ENCODE results near the gene CD36.

Gene CD36

GRCh38 chr7:80600046-80600445 lies 38.4 kb upstream of the CD36 start:
- Histone ChIP-seq H3K27ac (ENCODE audit: low read depth, low read length, poor library complexity, severe bottlenecking) (no peak overlapping the region), H3K27me3 (ENCODE audit: insufficient read depth, low read length) (no peaks in the 10 kb centered on the region), H3K79me2 (ENCODE audit: insufficient read depth, low read length) (no peaks in the 10 kb centered on the region), H3K36me3 (ENCODE audit: insufficient read depth, low read length) (no peaks in the 10 kb centered on the region), H2AFZ (ENCODE audit: low read length) (no peak overlapping the region), H3K9me2 (ENCODE audit: low read depth, low read length) (no peaks in the 10 kb centered on the region), H3K9me3 (ENCODE audit: low read length) (no peaks in the 10 kb centered on the region), H3F3A (ENCODE audit: insufficient read depth, low read length) (no peaks in the 10 kb centered on the region), H3K4me2 (ENCODE audit: low read length) (no peak overlapping the region), H4K20me1 (ENCODE audit: insufficient read depth, low read length) (no peaks in the 10 kb centered on the region), H3K4me1 (ENCODE audit: insufficient read depth, low read length, severe bottlenecking) (no peaks in the 10 kb centered on the region), H3K9ac (ENCODE audit: low read length) (no peak overlapping the region), H3K4me3 (ENCODE audit: low read depth, low read length, poor library complexity, severe bottlenecking) (no peak overlapping the region)
- TF ChIP-seq EZH2 (IDR thresholded peaks at IDR 0.05; ENCODE audit: borderline replicate concordance, low read length) = no peak
- TF ChIP-seq, protein P1, sequence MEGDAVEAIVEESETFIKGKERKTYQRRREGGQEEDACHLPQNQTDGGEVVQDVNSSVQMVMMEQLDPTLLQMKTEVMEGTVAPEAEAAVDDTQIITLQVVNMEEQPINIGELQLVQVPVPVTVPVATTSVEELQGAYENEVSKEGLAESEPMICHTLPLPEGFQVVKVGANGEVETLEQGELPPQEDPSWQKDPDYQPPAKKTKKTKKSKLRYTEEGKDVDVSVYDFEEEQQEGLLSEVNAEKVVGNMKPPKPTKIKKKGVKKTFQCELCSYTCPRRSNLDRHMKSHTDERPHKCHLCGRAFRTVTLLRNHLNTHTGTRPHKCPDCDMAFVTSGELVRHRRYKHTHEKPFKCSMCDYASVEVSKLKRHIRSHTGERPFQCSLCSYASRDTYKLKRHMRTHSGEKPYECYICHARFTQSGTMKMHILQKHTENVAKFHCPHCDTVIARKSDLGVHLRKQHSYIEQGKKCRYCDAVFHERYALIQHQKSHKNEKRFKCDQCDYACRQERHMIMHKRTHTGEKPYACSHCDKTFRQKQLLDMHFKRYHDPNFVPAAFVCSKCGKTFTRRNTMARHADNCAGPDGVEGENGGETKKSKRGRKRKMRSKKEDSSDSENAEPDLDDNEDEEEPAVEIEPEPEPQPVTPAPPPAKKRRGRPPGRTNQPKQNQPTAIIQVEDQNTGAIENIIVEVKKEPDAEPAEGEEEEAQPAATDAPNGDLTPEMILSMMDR (IDR thresholded peaks at IDR 0.05; ENCODE audit: low read length) = no peak

DNA sequence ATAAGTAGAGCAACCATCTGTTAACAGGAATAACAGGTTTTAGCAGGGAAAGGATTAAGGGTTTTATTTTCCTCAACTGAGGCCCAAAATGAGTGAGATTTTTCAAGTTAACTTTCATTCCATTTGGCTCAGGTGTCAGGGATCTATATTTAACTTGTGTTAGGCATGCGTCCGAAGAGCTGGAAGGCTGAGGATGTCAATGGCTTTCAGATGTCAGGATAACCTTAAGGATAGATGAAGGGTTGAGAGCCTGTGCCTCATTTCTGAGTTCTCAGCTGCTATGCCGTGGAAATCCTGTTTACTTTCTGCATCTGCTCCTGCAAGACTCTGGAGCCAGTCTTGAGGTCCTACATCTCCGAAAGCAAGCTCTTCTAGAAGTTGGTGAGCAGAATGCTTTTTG lies 36.4 kb upstream of the CD36 start:
- H3K27ac ChIP-seq (ENCODE audit: low read depth, low read length, poor library complexity, severe bottlenecking) = no peak overlapping the region
- H3K4me1 ChIP-seq (ENCODE audit: insufficient read depth, low read length, severe bottlenecking) = no peaks in the 10 kb centered on the region
- no peaks in the 10 kb centered on the region for H3F3A ChIP-seq (ENCODE audit: insufficient read depth, low read length)
- no peak overlapping the region for H3K4me2 ChIP-seq (ENCODE audit: low read length)
- TF ChIP-seq EZH2 (IDR thresholded peaks at IDR 0.05; ENCODE audit: borderline replicate concordance, low read length) = no peak
- TF ChIP-seq, protein P1 (IDR thresholded peaks at IDR 0.05; ENCODE audit: low read length) = no peak
- H3K9ac ChIP-seq (ENCODE audit: low read length) = no peak overlapping the region
- H3K79me2 ChIP-seq (ENCODE audit: insufficient read depth, low read length) = no peaks in the 10 kb centered on the region
- H3K27me3 ChIP-seq (ENCODE audit: insufficient read depth, low read length) = no peaks in the 10 kb centered on the region
- no peak overlapping the region for H3K4me3 ChIP-seq (ENCODE audit: low read depth, low read length, poor library complexity, severe bottlenecking)
- H3K9me2 ChIP-seq (ENCODE audit: low read depth, low read length) = no peaks in the 10 kb centered on the region
- no peaks in the 10 kb centered on the region for H3K36me3 ChIP-seq (ENCODE audit: insufficient read depth, low read length)
- H3K9me3 ChIP-seq (ENCODE audit: low read length) = no peaks in the 10 kb centered on the region
- no peak overlapping the region for H2AFZ ChIP-seq (ENCODE audit: low read length)
- no peaks in the 10 kb centered on the region for H4K20me1 ChIP-seq (ENCODE audit: insufficient read depth, low read length)

DNA sequence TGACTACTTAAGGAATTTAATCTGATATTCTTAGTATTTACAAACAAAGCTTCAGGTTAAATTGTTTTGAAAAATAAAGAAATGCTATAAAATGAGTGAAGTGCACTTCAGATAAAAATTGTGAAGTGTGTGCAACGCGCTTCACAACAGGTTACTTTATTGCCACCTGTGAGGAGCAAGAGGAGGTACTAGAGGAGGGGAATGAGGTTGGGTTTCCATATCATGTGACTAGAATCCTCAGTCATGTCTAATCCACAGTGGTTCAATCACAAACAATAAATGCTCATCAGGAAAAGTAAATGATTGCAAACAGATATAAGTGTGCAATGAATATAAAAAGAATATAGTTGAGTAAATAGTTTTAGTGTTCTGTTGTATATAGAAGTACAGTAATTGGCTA lies 34.5 kb upstream of the CD36 start:
- H3K36me3 ChIP-seq (ENCODE audit: insufficient read depth, low read length) = no peaks in the 10 kb centered on the region
- no peaks in the 10 kb centered on the region for H3K4me1 ChIP-seq (ENCODE audit: insufficient read depth, low read length, severe bottlenecking)
- no peak overlapping the region for H2AFZ ChIP-seq (ENCODE audit: low read length)
- H3K9me2 ChIP-seq (ENCODE audit: low read depth, low read length) = no peaks in the 10 kb centered on the region
- TF ChIP-seq EZH2 (IDR thresholded peaks at IDR 0.05; ENCODE audit: borderline replicate concordance, low read length) = no peak
- TF ChIP-seq, protein P1 (IDR thresholded peaks at IDR 0.05; ENCODE audit: low read length) = no peak
- no peak overlapping the region for H3K9ac ChIP-seq (ENCODE audit: low read length)
- H3K27me3 ChIP-seq (ENCODE audit: insufficient read depth, low read length) = no peaks in the 10 kb centered on the region
- no peaks in the 10 kb centered on the region for H3F3A ChIP-seq (ENCODE audit: insufficient read depth, low read length)
- H3K79me2 ChIP-seq (ENCODE audit: insufficient read depth, low read length) = no peaks in the 10 kb centered on the region
- H3K4me2 ChIP-seq (ENCODE audit: low read length) = no peak overlapping the region
- H3K27ac ChIP-seq (ENCODE audit: low read depth, low read length, poor library complexity, severe bottlenecking) = no peak overlapping the region
- no peaks in the 10 kb centered on the region for H3K9me3 ChIP-seq (ENCODE audit: low read length)
- H3K4me3 ChIP-seq (ENCODE audit: low read depth, low read length, poor library complexity, severe bottlenecking) = no peak overlapping the region
- H4K20me1 ChIP-seq (ENCODE audit: insufficient read depth, low read length) = no peaks in the 10 kb centered on the region
